CD14-positive monocyte (primary cell): ENCODE data around the gene ZNHIT3. TPM values are rescaled to one million over a fixed set of nuclear protein-coding genes. Genes with fewer than 3 reads are reported as not detected.

Source experiments
- DNase-seq, 3 donors: peaks; one replicate each; pipeline ENCODE4 v3.0.0-alpha.2; 2011 to 2022
- H2AFZ ChIP-seq: 2 replicates; pipeline ENCODE4 v1.6.0; 2012; ENCODE audit warnings: mild to moderate bottlenecking, low read depth, low read length, inconsistent platforms; ENCODE audit not compliant: insufficient read depth, poor library complexity, severe bottlenecking
- H3K27ac ChIP-seq, 2 donors: 1 replicate in 1 of 2; 2 replicates in 1 of 2; pipeline ENCODE4 v1.5.1; 2012 to 2013; ENCODE audit warnings: low read length in 2 of 2, control low read depth in 1 of 2, inconsistent platforms in 1 of 2, low read depth in 1 of 2, mild to moderate bottlenecking in 1 of 2
- H3K27me3 ChIP-seq, 2 donors: one replicate each; pipeline versions ENCODE4 v1.6.0 to v1.6.1; 2011 to 2013; ENCODE audit warnings: low read length in 2 of 2; ENCODE audit not compliant: control insufficient read depth in 2 of 2, insufficient read depth in 2 of 2
- H3K36me3 ChIP-seq, 2 donors: replicated peaks in 1 of 2; 1 replicate in 1 of 2; 2 replicates in 1 of 2; pipeline versions ENCODE4 v1.5.1 to v1.6.1; 2012 to 2013; ENCODE audit warnings: low read length in 2 of 2, control low read depth in 1 of 2, inconsistent platforms in 1 of 2, mild to moderate bottlenecking in 1 of 2; ENCODE audit not compliant: insufficient read depth in 2 of 2, control insufficient read depth in 1 of 2
- H3K4me1 ChIP-seq, 2 donors: 1 replicate in 1 of 2; 2 replicates in 1 of 2; pipeline versions ENCODE4 v1.5.1 to v1.6.1; 2012 to 2013; ENCODE audit warnings: low read length in 2 of 2, control low read depth in 1 of 2, inconsistent platforms in 1 of 2, mild to moderate bottlenecking in 1 of 2, moderate library complexity in 1 of 2; ENCODE audit not compliant: insufficient read depth in 2 of 2, control insufficient read depth in 1 of 2
- H3K4me2 ChIP-seq: replicated peaks from 2 replicates; pipeline ENCODE3; 2012; ENCODE audit warnings: low read length, moderate library complexity, mild to moderate bottlenecking; ENCODE audit not compliant: poor library complexity, severe bottlenecking; ENCODE audit errors: extremely low read depth
- H3K4me3 ChIP-seq, 3 experiments: fragments of 200-600 bp in 1 of 3; sonication (generic) in 1 of 3; replicated peaks in 1 of 3; 1 replicate in 2 of 3; 2 replicates in 1 of 3; pipeline ENCODE4 v1.5.1; 2011 to 2013; ENCODE audit warnings: low read length in 3 of 3, mild to moderate bottlenecking in 3 of 3, control low read depth in 2 of 3, low read depth in 2 of 3, inconsistent platforms in 1 of 3, moderate library complexity in 1 of 3
- H3K79me2 ChIP-seq: 2 replicates; pipeline ENCODE4 v1.6.0; 2012; ENCODE audit warnings: mild to moderate bottlenecking, control low read depth, inconsistent platforms, low read length, moderate library complexity; ENCODE audit not compliant: insufficient read depth
- H3K9ac ChIP-seq: 2 replicates; pipeline ENCODE4 v1.6.0; 2017; ENCODE audit warnings: low read length, mild to moderate bottlenecking; ENCODE audit not compliant: insufficient read depth, poor library complexity, severe bottlenecking
- H3K9me3 ChIP-seq, 2 donors: replicated peaks in 1 of 2; 1 replicate in 1 of 2; 2 replicates in 1 of 2; pipeline versions ENCODE4 v1.5.1 to v1.6.1; 2012 to 2013; ENCODE audit warnings: low read length in 2 of 2, control low read depth in 1 of 2; ENCODE audit not compliant: control insufficient read depth in 1 of 2, insufficient read depth in 1 of 2
- H4K20me1 ChIP-seq: 2 replicates; pipeline ENCODE4 v1.6.0; 2012; ENCODE audit warnings: mild to moderate bottlenecking, low read length, control low read depth, moderate library complexity; ENCODE audit not compliant: insufficient read depth
- H3K27ac Mint-ChIP-seq, 7 donors: one replicate each; pipeline ENCODE4 v1.8.0; 2020; ENCODE audit warnings: mild to moderate bottlenecking in 7 of 7, mixed read lengths in 7 of 7, moderate library complexity in 6 of 7, inconsistent platforms in 2 of 7
- H3K27me3 Mint-ChIP-seq, 3 donors: one replicate each; pipeline ENCODE4 v1.8.0; 2021 to 2022; ENCODE audit warnings: low read depth in 3 of 3, mild to moderate bottlenecking in 3 of 3, mixed read lengths in 3 of 3, moderate library complexity in 3 of 3, inconsistent platforms in 1 of 3
- H3K36me3 Mint-ChIP-seq, 2 donors: one replicate each; pipeline ENCODE4 v1.8.0; 2020; ENCODE audit warnings: mixed read lengths in 2 of 2, inconsistent platforms in 1 of 2, mild to moderate bottlenecking in 1 of 2
- H3K4me1 Mint-ChIP-seq: one replicate; pipeline ENCODE4 v1.8.0; 2020; ENCODE audit warnings: mild to moderate bottlenecking, mixed read lengths
- H3K4me3 Mint-ChIP-seq, 2 donors: one replicate each; pipeline ENCODE4 v1.8.0; 2020; ENCODE audit warnings: mild to moderate bottlenecking in 2 of 2, mixed read lengths in 2 of 2, moderate library complexity in 1 of 2
- H3K9me3 Mint-ChIP-seq, 7 donors: one replicate each; pipeline ENCODE4 v1.8.0; 2020 to 2022; ENCODE audit warnings: mixed read lengths in 7 of 7, mild to moderate bottlenecking in 6 of 7, moderate library complexity in 6 of 7, inconsistent platforms in 2 of 7
- WGBS: methylation state at CpG from one replicate; pipeline ENCODE4 v1.1.5; 2013; ENCODE audit warnings: missing lambda C conversion rate; ENCODE audit not compliant: insufficient coverage; 5-methylcytosine and 5-hydroxymethylcytosine counted together
- intact Hi-C, 2 donors: fragments of 100-400 bp; cut with micrococcal nuclease; formaldehyde crosslinking; loops; one replicate each; pipeline versions ENCODE4 v1.15.0 to v1.15.1; 2023
- polyA plus RNA-seq, 3 donors: library from polyadenylated mRNA; depleted of rRNA in 1 of 3; unstranded in 2 of 3; stranded (reverse) in 1 of 3; fragments of 300-500 nt in 2 of 3; fragments of >200 nt in 1 of 3; fragmentation: Illumina TruSeq in 2 of 3; gene quantifications; 1 replicate in 2 of 3; 2 replicates in 1 of 3; pipeline ENCODE4 v1.2.3, GENCODE V29; 2012 to 2021
- TF ChIP-seq, protein P1 (sequence below): fragments of 200-600 bp; IDR thresholded peaks from one replicate; pipeline ENCODE4 v1.8.0; 2022; ENCODE audit warnings: antibody characterized with exemption, mild to moderate bottlenecking

The ZNHIT3 gene
- polyA plus RNA-seq, 3 donors = 27.6 to 70.4 (median 63.5) TPM

- H3K36me3 Mint-ChIP-seq = no peaks in the 10 kb centered on the region
- H3K4me1 Mint-ChIP-seq = no peaks in the 10 kb centered on the region
- no peak for DNase-seq
- H4K20me1 ChIP-seq = no peaks in the 10 kb centered on the region
- TF ChIP-seq, protein P1, sequence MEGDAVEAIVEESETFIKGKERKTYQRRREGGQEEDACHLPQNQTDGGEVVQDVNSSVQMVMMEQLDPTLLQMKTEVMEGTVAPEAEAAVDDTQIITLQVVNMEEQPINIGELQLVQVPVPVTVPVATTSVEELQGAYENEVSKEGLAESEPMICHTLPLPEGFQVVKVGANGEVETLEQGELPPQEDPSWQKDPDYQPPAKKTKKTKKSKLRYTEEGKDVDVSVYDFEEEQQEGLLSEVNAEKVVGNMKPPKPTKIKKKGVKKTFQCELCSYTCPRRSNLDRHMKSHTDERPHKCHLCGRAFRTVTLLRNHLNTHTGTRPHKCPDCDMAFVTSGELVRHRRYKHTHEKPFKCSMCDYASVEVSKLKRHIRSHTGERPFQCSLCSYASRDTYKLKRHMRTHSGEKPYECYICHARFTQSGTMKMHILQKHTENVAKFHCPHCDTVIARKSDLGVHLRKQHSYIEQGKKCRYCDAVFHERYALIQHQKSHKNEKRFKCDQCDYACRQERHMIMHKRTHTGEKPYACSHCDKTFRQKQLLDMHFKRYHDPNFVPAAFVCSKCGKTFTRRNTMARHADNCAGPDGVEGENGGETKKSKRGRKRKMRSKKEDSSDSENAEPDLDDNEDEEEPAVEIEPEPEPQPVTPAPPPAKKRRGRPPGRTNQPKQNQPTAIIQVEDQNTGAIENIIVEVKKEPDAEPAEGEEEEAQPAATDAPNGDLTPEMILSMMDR = no peak
- H3K4me3 ChIP-seq = no peak overlapping the region
- no peak overlapping the region for H2AFZ ChIP-seq
- no peaks in the 10 kb centered on the region for H3K4me1 ChIP-seq
- H3K9ac ChIP-seq = peak overlapping the region; percentile 1
- no peaks in the 10 kb centered on the region for H3K9me3 ChIP-seq
- 83% methylated on average over 4 of the region's 4 CpGs for WGBS
- H3K36me3 ChIP-seq = no peaks in the 10 kb centered on the region
- peaks cover 20 to 38% (median 28%) of the 10 kb centered on the region in 3 donors for H3K27me3 Mint-ChIP-seq
- H3K27ac Mint-ChIP-seq = no peak overlapping the region
- H3K4me2 ChIP-seq = no peak overlapping the region
- H3K4me3 Mint-ChIP-seq = no peak overlapping the region
- intact Hi-C loops = loop anchor here in 1 of 2 donors (5.0 kb wide), 1 partner anchor 503 kb away; no protein-coding TSS in a partner anchor
- H3K79me2 ChIP-seq = no peaks in the 10 kb centered on the region
- H3K9me3 Mint-ChIP-seq = peaks cover 0 to 1% (median 0%) of the 10 kb centered on the region in 7 donors
- H3K27me3 ChIP-seq = peaks cover 0 to 2% of the 10 kb centered on the region in 2 donors
- no peak overlapping the region for H3K27ac ChIP-seq
Measured at GRCh38 chr17:36475346-36475970, 11.0 kb upstream of the ZNHIT3 start.

- Histone ChIP-seq H3K9ac (no peak overlapping the region), H3K36me3 (no peaks in the 10 kb centered on the region), H3K27me3 (peaks cover 6 to 18% of the 10 kb centered on the region in 2 donors), H3K4me1 (peaks cover 16 to 23% of the 10 kb centered on the region in 2 donors), H3K4me3 (no peak overlapping the region), H3K27ac (no peak overlapping the region), H4K20me1 (no peaks in the 10 kb centered on the region), H3K4me2 (no peak overlapping the region), H3K79me2 (peaks cover 4% of the 10 kb centered on the region), H3K9me3 (no peaks in the 10 kb centered on the region), H2AFZ (no peak overlapping the region)
- H3K4me1 Mint-ChIP-seq = peaks cover 14% of the 10 kb centered on the region
- 84% methylated on average over 6 of the region's 7 CpGs for WGBS
- TF ChIP-seq, protein P1 = no peak
- H3K27ac Mint-ChIP-seq = no peak overlapping the region
- peaks cover 29 to 51% (median 33%) of the 10 kb centered on the region in 3 donors for H3K27me3 Mint-ChIP-seq
- H3K36me3 Mint-ChIP-seq = no peaks in the 10 kb centered on the region
- no peak for DNase-seq
- intact Hi-C loops = loop anchor here in 1 of 2 donors (10.0 kb wide), 1 partner anchor 507 kb away; no protein-coding TSS in a partner anchor
- H3K9me3 Mint-ChIP-seq = peaks cover 0 to 4% (median 0%) of the 10 kb centered on the region in 7 donors
- peak overlapping the region in 1 of 2 donors; percentile 72 for H3K4me3 Mint-ChIP-seq
Measured at GRCh38 chr17:36481829-36482228, 4.7 kb upstream of the ZNHIT3 start.
